GM18526 (cell line): ENCODE results near the gene TMED5.

Source experiments
- POLR2A ChIP-seq: IDR thresholded peaks from 3 replicates; pipeline ENCODE4 v1.6.1; 2011; ENCODE audit not compliant: insufficient read length; ENCODE audit errors: extremely low read depth

The TMED5 gene

GRCh38 chr1:93179886-93180722 is at the start of gene TMED5:
Gene TMED5, minus strand, starts transcription at chr1:93180413. Its CDS starts 171 bp downstream, at chr1:93180242.
- TF ChIP-seq POLR2A: peak; percentile 62

GRCh38 chr1:93223023-93223675 is 42.9 kb upstream of the TMED5 start:
- TF ChIP-seq POLR2A: no peak

- no peak for TF ChIP-seq POLR2A
Observed at GRCh38 chr1:93221913-93222312, 41.7 kb upstream of the TMED5 start.

GRCh38 chr1:93219443-93219842 is 39.2 kb upstream of the TMED5 start:
- TF ChIP-seq POLR2A: no peak

- no peak for TF ChIP-seq POLR2A
Observed at GRCh38 chr1:93215322-93215721, 35.1 kb upstream of the TMED5 start.

GRCh38 chr1:93207211-93207610 is 27.0 kb upstream of the TMED5 start:
- no peak for TF ChIP-seq POLR2A

- TF ChIP-seq POLR2A: no peak
Observed at GRCh38 chr1:93206567-93206954, 26.3 kb upstream of the TMED5 start.

GRCh38 chr1:93205892-93206566 is 25.8 kb upstream of the TMED5 start:
- TF ChIP-seq POLR2A: no peak

GRCh38 chr1:93200714-93201113 is 20.5 kb upstream of the TMED5 start:
- no peak for TF ChIP-seq POLR2A

GRCh38 chr1:93200086-93200620 is 19.9 kb upstream of the TMED5 start:
- no peak for TF ChIP-seq POLR2A

GRCh38 chr1:93199150-93199549 is 18.9 kb upstream of the TMED5 start:
- TF ChIP-seq POLR2A: no peak

GRCh38 chr1:93196591-93196990 is 16.4 kb upstream of the TMED5 start:
- TF ChIP-seq POLR2A: no peak

GRCh38 chr1:93194231-93194990 is 14.2 kb upstream of the TMED5 start:
- no peak for TF ChIP-seq POLR2A

- TF ChIP-seq POLR2A: no peak
Observed at GRCh38 chr1:93190432-93190831, 10.2 kb upstream of the TMED5 start.

GRCh38 chr1:93186667-93187066 is 6.5 kb upstream of the TMED5 start:
- TF ChIP-seq POLR2A: no peak
